ENCODE data around the gene NKAPL.

DNA sequence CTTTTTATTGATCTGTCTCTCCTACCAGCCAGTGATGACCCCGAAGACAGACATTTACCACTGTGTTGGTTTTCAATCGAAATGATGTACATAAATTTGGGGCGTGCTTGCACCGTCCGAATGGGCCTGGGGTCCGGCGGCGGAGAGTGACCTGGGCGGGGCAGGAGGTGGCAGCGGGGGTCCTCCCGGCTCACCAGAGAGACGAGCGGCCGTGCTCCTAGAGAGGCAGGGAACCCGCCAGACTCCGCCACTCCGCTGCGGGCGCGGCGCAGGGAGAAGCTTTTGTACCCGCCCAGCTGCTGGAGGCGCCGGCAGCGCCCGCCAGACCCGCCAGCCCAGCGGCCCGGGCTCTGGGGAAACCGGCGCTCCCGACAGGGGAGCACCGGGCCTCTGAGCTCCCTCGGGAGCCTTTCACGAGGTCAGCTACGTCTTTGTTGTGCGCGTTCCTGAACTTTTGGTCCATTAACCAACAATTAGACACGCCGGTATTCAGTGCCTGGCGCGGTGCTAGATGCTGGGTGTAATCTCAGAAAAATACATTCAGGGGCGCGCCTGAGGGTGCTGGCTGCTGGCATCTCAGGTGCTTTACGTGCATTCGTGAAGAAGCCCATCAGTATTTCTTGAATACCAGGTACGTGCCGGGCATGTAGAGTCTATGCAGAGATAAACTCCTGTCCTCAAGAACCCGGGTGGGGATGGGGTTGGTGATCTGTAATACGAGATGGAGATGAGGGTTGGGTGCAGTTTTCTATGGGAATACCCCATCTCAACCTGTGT lies 22.4 kb downstream of the NKAPL start, which contains the start of gene PGBD1:
- TF ChIP-seq, protein P1, sequence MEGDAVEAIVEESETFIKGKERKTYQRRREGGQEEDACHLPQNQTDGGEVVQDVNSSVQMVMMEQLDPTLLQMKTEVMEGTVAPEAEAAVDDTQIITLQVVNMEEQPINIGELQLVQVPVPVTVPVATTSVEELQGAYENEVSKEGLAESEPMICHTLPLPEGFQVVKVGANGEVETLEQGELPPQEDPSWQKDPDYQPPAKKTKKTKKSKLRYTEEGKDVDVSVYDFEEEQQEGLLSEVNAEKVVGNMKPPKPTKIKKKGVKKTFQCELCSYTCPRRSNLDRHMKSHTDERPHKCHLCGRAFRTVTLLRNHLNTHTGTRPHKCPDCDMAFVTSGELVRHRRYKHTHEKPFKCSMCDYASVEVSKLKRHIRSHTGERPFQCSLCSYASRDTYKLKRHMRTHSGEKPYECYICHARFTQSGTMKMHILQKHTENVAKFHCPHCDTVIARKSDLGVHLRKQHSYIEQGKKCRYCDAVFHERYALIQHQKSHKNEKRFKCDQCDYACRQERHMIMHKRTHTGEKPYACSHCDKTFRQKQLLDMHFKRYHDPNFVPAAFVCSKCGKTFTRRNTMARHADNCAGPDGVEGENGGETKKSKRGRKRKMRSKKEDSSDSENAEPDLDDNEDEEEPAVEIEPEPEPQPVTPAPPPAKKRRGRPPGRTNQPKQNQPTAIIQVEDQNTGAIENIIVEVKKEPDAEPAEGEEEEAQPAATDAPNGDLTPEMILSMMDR (IDR thresholded peaks at IDR 0.05; ENCODE audit: low read depth, low read length) = no peak
- no peak for TF ChIP-seq EZH2phosphoT487 (IDR thresholded peaks at IDR 0.05; ENCODE audit: low read depth)
